IMR-90 (cell line): ENCODE results near the gene SHB. TPM values are rescaled to one million over a fixed set of nuclear protein-coding genes. Genes with fewer than 3 reads are reported as not detected.

Experiments
- ATAC-seq: fragments of 200-7000 bp; cut with Tn5 transposase; 2 replicates; pipeline ENCODE4 v1.9.1; 2020; ENCODE audit warnings: low read depth, mild to moderate bottlenecking, moderate library complexity
- BruUV-seq: library from RNA; stranded (reverse); fragments of 400-500 nt; replicated peaks from 2 replicates; lab custom pipeline; 2021; lab: Mats Ljungman, UMichigan
- CTCF ChIA-PET: fragments of 300-600 bp; formaldehyde crosslinking; extraction: SDS; loops from one replicate; lab custom pipeline; 2021; ENCODE audit warnings: antibody characterized with exemption; lab: Yijun Ruan, JAX
- POLR2A ChIA-PET: fragments of 300-600 bp; sonication (Branson Sonifier 250); formaldehyde crosslinking; loops from one replicate; lab custom pipeline; 2022; ENCODE audit warnings: antibody characterized with exemption; ENCODE audit not compliant: unreplicated experiment; lab: Charles Lee
- DNase-seq: peaks from one replicate; pipeline ENCODE4 v3.0.0; 2013
- H2AFZ ChIP-seq: replicated peaks from 2 replicates; pipeline ENCODE3; 2013; ENCODE audit warnings: low read length, mild to moderate bottlenecking; ENCODE audit not compliant: poor library complexity
- H2AK5ac ChIP-seq: 2 replicates; pipeline ENCODE4 v1.6.1; 2013; ENCODE audit warnings: low read depth, low read length, inconsistent platforms
- H2AK9ac ChIP-seq: replicated peaks from 2 replicates; pipeline ENCODE3; 2013; ENCODE audit warnings: mild to moderate bottlenecking, low read depth, low read length, moderate library complexity; ENCODE audit not compliant: poor library complexity
- H2BK120ac ChIP-seq: 2 replicates; pipeline ENCODE4 v1.6.1; 2013; ENCODE audit warnings: low read depth, low read length, inconsistent platforms
- H2BK15ac ChIP-seq: 3 replicates; pipeline ENCODE4 v1.6.1; 2013; ENCODE audit warnings: low read depth, low read length, inconsistent platforms
- H2BK20ac ChIP-seq: 2 replicates; pipeline ENCODE4 v1.6.1; 2013; ENCODE audit warnings: low read depth, mild to moderate bottlenecking, inconsistent platforms, low read length, moderate library complexity
- H2BK5ac ChIP-seq: 2 replicates; pipeline ENCODE4 v1.6.1; 2013; ENCODE audit warnings: mild to moderate bottlenecking, low read depth, low read length, inconsistent platforms; ENCODE audit not compliant: poor library complexity, severe bottlenecking
- H3K14ac ChIP-seq: replicated peaks from 2 replicates; pipeline ENCODE4 v1.6.1; 2013; ENCODE audit warnings: low read depth, low read length, inconsistent platforms
- H3K18ac ChIP-seq: 2 replicates; pipeline ENCODE4 v1.6.1; 2013; ENCODE audit warnings: low read depth, low read length, control low read depth
- H3K23ac ChIP-seq: 2 replicates; pipeline ENCODE4 v1.6.1; 2013; ENCODE audit warnings: low read depth, low read length, inconsistent platforms
- H3K27ac ChIP-seq: 2 replicates; pipeline ENCODE4 v1.5.1; 2013; ENCODE audit warnings: mild to moderate bottlenecking, control low read depth, low read length; ENCODE audit not compliant: insufficient read depth
- H3K27me3 ChIP-seq: 2 replicates; pipeline ENCODE4 v1.6.1; 2013; ENCODE audit warnings: low read length; ENCODE audit not compliant: control insufficient read depth, insufficient read depth
- H3K36me3 ChIP-seq: 2 replicates; pipeline ENCODE4 v1.6.1; 2013; ENCODE audit warnings: low read length, mixed read lengths; ENCODE audit not compliant: control insufficient read depth, insufficient read depth
- H3K4ac ChIP-seq: 2 replicates; pipeline ENCODE4 v1.6.1; 2013; ENCODE audit warnings: low read depth, low read length, inconsistent platforms
- H3K4me1 ChIP-seq: 2 replicates; pipeline ENCODE4 v1.6.1; 2013; ENCODE audit warnings: low read length, mixed read lengths; ENCODE audit not compliant: control insufficient read depth, insufficient read depth
- H3K4me2 ChIP-seq: 2 replicates; pipeline ENCODE4 v1.6.1; 2013; ENCODE audit warnings: low read depth, mild to moderate bottlenecking, control low read depth, low read length, moderate library complexity
- H3K4me3 ChIP-seq: 2 replicates; pipeline ENCODE4 v1.5.1; 2013; ENCODE audit warnings: low read depth, mild to moderate bottlenecking, control low read depth, low read length, moderate library complexity; ENCODE audit not compliant: insufficient read depth
- H3K56ac ChIP-seq: 2 replicates; pipeline ENCODE4 v1.6.1; 2013; ENCODE audit warnings: low read length, inconsistent platforms; ENCODE audit not compliant: insufficient read depth; ENCODE audit errors: extremely low read depth
- H3K79me1 ChIP-seq, 2 experiments: 2 replicates each; pipeline ENCODE4 v1.6.1; 2013; ENCODE audit warnings: low read length in 2 of 2, inconsistent platforms in 1 of 2, low read depth in 1 of 2
- H3K9ac ChIP-seq: 2 replicates; pipeline ENCODE4 v1.6.1; 2013; ENCODE audit warnings: low read depth, low read length, control low read depth
- H3K9me1 ChIP-seq: 2 replicates; pipeline ENCODE4 v1.6.1; 2013; ENCODE audit warnings: low read length, inconsistent platforms; ENCODE audit not compliant: insufficient read depth
- H3K9me3 ChIP-seq: 2 replicates; pipeline ENCODE4 v1.6.1; 2013; ENCODE audit warnings: low read length; ENCODE audit not compliant: control insufficient read depth, insufficient read depth
- H4K20me1 ChIP-seq: 2 replicates; pipeline ENCODE4 v1.6.1; 2013; ENCODE audit warnings: low read length, inconsistent platforms; ENCODE audit not compliant: insufficient read depth
- H4K5ac ChIP-seq: 2 replicates; pipeline ENCODE4 v1.6.1; 2013; ENCODE audit warnings: mild to moderate bottlenecking, low read depth, low read length, control low read depth
- H4K8ac ChIP-seq, 2 experiments: 2 replicates each; pipeline ENCODE4 v1.6.1; 2013; ENCODE audit warnings: low read depth in 2 of 2, low read length in 2 of 2, control low read depth in 1 of 2, inconsistent platforms in 1 of 2
- H4K91ac ChIP-seq: 2 replicates; pipeline ENCODE4 v1.6.1; 2013; ENCODE audit warnings: low read depth, low read length, inconsistent platforms; ENCODE audit not compliant: insufficient read depth
- CHD1 ChIP-seq: IDR thresholded peaks from 2 replicates; pipeline ENCODE4 v1.6.1; 2012; ENCODE audit warnings: low read depth, low read length, improper control_type of control experiment
- ELK1 ChIP-seq: fragments of 150-350 bp; IDR thresholded peaks from 2 replicates; pipeline ENCODE4 v1.6.1; 2016; ENCODE audit warnings: low read depth, mild to moderate bottlenecking, low read length, moderate library complexity, borderline replicate concordance
- MAFK ChIP-seq: IDR thresholded peaks from 2 replicates; pipeline ENCODE4 v1.6.1; 2012; ENCODE audit warnings: low read depth, low read length, improper control_type of control experiment
- WGBS, 2 experiments: methylation state at CpG; one replicate each; pipeline versions ENCODE4 v1.1.5 to v1.1.7; 2013; ENCODE audit warnings: missing lambda C conversion rate in 2 of 2; ENCODE audit not compliant: insufficient read length in 1 of 2; ENCODE audit errors: extremely low coverage in 2 of 2; 5-methylcytosine and 5-hydroxymethylcytosine counted together
- dilution Hi-C: fragments of 300-500 bp; cut with HindIII; formaldehyde crosslinking; loops from one replicate; pipeline ENCODE4 v1.14.3; 2018; ENCODE audit warnings: low sequenced_read_pairs; ENCODE audit not compliant: unreplicated experiment
- in situ Hi-C: fragments of 300-500 bp; cut with MboI; formaldehyde crosslinking; loops from 3 replicates; pipeline ENCODE4 v1.14.3; 2019; ENCODE audit warnings: low sequenced_read_pairs, inconsistent platforms, mixed read lengths
- intact Hi-C: fragments of 100-400 bp; cut with micrococcal nuclease; formaldehyde crosslinking; loops from 2 replicates; pipeline ENCODE4 v1.10.0; 2022
- polyA plus RNA-seq, 3 experiments: library from polyadenylated mRNA; depleted of rRNA; stranded (reverse); fragments of >200 nt; gene quantifications; 2 replicates each; pipeline ENCODE4 v1.2.3, GENCODE V29; 2012; ENCODE audit warnings: low replicate concordance in 1 of 3
- total RNA-seq: library from RNA; depleted of rRNA; stranded (reverse); fragments of >200 nt; gene quantifications from 2 replicates; pipeline ENCODE4 v1.2.3, GENCODE V29; 2012

The SHB gene
- total and polyA plus RNA-seq, 2 of the 4 experiments (the other 2 are of a cell fraction) = 6.1 to 20.4 TPM

DNA sequence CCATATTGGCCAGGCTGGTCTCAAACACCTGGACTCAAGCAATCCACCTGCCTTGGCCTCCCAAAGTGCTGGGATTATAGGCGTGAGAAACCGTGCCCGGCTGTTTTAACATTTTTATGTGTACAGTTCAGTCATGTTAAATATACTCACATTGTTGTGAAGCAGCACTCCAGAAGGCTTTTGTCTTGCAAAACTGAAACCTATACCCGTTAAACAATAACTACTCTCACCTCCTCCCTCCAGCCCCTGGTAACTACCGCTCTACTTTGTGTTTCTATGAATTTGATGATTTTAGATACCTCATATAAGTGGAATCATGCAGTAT is 23.1 kb upstream of the SHB start:
- H3K9ac ChIP-seq = no peak overlapping the region
- no peak overlapping the region for H2BK5ac ChIP-seq
- intact Hi-C loops (no loop called here), in situ Hi-C loops (no loop called here), dilution Hi-C loops (no loop called here)
- no peaks in the 10 kb centered on the region for H3K79me1 ChIP-seq
- H2AK9ac ChIP-seq = no peak overlapping the region
- H3K4me1 ChIP-seq = no peaks in the 10 kb centered on the region
- no peak overlapping the region for H3K4ac ChIP-seq
- ATAC-seq (no peak), DNase-seq (no peak)
- H3K4me3 ChIP-seq = no peak overlapping the region
- no peak overlapping the region for H3K23ac ChIP-seq
- no peak overlapping the region for H2BK20ac ChIP-seq
- H4K5ac ChIP-seq = no peak overlapping the region
- no CpG with 5 or more reads among the region's 5 CpGs for WGBS, 2 experiments
- H3K27ac ChIP-seq = no peak overlapping the region
- H4K20me1 ChIP-seq = no peaks in the 10 kb centered on the region
- no peak overlapping the region for H4K8ac ChIP-seq
- TF ChIP-seq CHD1 = no peak
- no peak for TF ChIP-seq MAFK
- no peak for TF ChIP-seq ELK1
- H2AFZ ChIP-seq = no peak overlapping the region
- peaks cover 6% of the 10 kb centered on the region; the same call in 1 of the 2 replicates for H3K27me3 ChIP-seq
- H2AK5ac ChIP-seq = no peak overlapping the region
- H3K36me3 ChIP-seq = no peaks in the 10 kb centered on the region
- no peak overlapping the region for H2BK15ac ChIP-seq
- H3K14ac ChIP-seq = no peak overlapping the region
- no peak overlapping the region for H4K91ac ChIP-seq
- H3K18ac ChIP-seq = no peak overlapping the region
- no peaks in the 10 kb centered on the region for H3K9me3 ChIP-seq
- POLR2A ChIA-PET = no interaction called here
- BruUV-seq = no TSS peak
- H3K9me1 ChIP-seq = peaks cover 7% of the 10 kb centered on the region; the same call in 1 of the 2 replicates
- no peak overlapping the region for H3K4me2 ChIP-seq
- H3K56ac ChIP-seq = no peak overlapping the region
- CTCF ChIA-PET = no interaction called here
- no peak overlapping the region for H2BK120ac ChIP-seq
